Measurements from ENCODE around the gene FOXL3.
"Not testable (repeated sequence)": the region's sequence is repeated elsewhere in the genome, so short reads cannot be mapped to it uniquely, and the experiment has no call there.

Gene FOXL3
- 0 reads per million in 9 experiments for total RNA-seq

GRCh38 chr7:289756-290553 is at the start of gene FOXL3:
FOXL3 (plus strand) TSS chr7:290170; CDS start chr7:290170, 0 bp downstream.
- DNase-seq (no peak), ATAC-seq (replicated peaks) (no peak)
- Mint-ChIP-seq H3K4me3 (no peak within 1 kb of the TSS), H3K27ac (peak within 1 kb of the TSS in 1 of 2 donors; percentile 13), H3K27me3 (peaks cover 55 to 70% of the 10 kb centered on the region in 2 donors), H3K4me1 (ENCODE audit: low read depth in 2 of 2) (no peaks in the 10 kb centered on the region), H3K9me3 (no peaks in the 10 kb centered on the region), H3K36me3 (ENCODE audit: insufficient read depth) (no peaks in the 10 kb centered on the region)

DNA sequence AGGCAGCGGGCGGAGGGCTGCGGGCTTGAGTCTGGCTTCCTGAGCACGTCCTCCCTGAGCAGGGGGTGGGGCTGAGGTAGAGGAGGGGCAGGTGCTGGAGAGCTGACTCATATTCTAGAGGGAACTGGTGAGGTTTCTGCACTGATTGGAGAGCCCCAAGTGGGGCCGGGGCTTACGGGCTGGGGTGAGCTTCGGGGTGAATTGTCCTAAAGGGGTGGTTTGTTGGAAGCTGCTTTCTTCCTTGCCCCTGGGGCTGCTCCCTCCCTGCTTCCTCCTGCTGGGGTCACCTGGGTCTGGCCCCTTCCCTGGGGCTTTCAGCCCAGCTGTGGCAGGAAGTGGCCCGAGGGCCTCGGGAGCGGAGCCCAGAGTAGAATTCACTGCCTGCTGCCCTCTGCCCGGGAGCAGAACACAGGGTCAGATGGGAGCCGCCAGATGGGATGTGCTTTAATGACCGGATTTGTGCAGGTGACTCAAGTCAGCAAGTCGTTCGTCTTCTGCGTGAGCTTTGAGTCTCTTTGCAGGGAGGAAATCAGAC is 49.0 kb upstream of the FOXL3 start:
- H3K27me3 Mint-ChIP-seq: no peaks in the 10 kb centered on the region
- H3K9me3 Mint-ChIP-seq: no peaks in the 10 kb centered on the region
- H3K4me3 Mint-ChIP-seq: no peak overlapping the region
- no peak overlapping the region for H3K27ac Mint-ChIP-seq
- no peak for DNase-seq
- no peaks in the 10 kb centered on the region for H3K36me3 Mint-ChIP-seq (ENCODE audit: insufficient read depth)
- ATAC-seq (replicated peaks): no peak
- no peaks in the 10 kb centered on the region for H3K4me1 Mint-ChIP-seq (ENCODE audit: low read depth in 2 of 2)

DNA sequence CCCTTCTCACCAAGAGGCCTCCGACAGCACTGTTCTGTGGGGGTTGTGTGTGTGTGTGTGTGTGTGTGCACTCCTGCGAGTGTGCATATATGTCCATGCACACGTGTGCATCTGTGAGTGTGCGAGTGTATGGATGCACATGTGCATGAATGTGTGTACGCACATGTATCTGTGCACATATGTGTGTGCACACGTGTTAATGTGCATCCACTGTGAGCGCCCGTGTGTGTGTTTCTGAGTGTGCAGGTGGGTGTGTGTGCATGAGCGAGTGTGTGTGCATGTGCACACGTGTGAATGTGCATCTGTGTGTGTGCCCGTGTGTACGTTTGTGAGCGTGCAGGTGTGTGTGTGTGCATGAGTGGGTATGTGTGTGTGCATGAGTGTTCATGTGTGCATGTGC is 48.5 kb upstream of the FOXL3 start:
- ATAC-seq (replicated peaks) (no peak), DNase-seq (no peak)
- Mint-ChIP-seq H3K4me1 (ENCODE audit: low read depth in 2 of 2) (no peaks in the 10 kb centered on the region), H3K4me3 (no peak overlapping the region), H3K36me3 (ENCODE audit: insufficient read depth) (no peaks in the 10 kb centered on the region), H3K27me3 (no peaks in the 10 kb centered on the region), H3K9me3 (no peaks in the 10 kb centered on the region), H3K27ac (no peak overlapping the region)

GRCh38 chr7:242826-243579 is 47.0 kb upstream of the FOXL3 start:
- not testable (repeated sequence) for H3K4me1 Mint-ChIP-seq (ENCODE audit: low read depth in 2 of 2); H3K36me3 Mint-ChIP-seq (ENCODE audit: insufficient read depth); DNase-seq; H3K27me3 Mint-ChIP-seq; ATAC-seq (replicated peaks); H3K4me3 Mint-ChIP-seq; H3K27ac Mint-ChIP-seq; H3K9me3 Mint-ChIP-seq

DNA sequence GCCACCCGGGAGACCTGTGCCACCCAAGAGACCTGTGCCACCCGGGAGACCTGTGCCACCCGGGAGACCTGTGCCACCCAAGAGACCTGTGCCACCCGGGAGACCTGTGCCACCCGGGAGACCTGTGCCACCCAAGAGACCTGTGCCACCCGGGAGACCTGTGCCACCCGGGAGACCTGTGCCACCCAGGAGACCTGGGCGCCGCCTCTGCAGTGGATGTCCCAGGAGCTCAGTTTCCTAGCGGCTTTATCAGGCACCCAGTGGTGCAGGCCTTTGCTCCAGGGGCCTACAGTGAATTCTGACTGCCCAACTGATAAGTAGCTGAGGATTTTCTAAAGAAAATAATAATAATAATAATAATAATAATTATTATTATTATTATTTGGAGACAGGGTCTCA is 46.4 kb upstream of the FOXL3 start:
- not testable (repeated sequence) for H3K36me3 Mint-ChIP-seq (ENCODE audit: insufficient read depth); H3K27ac Mint-ChIP-seq; DNase-seq; H3K27me3 Mint-ChIP-seq; H3K9me3 Mint-ChIP-seq; ATAC-seq (replicated peaks); H3K4me1 Mint-ChIP-seq (ENCODE audit: low read depth in 2 of 2); H3K4me3 Mint-ChIP-seq

DNA sequence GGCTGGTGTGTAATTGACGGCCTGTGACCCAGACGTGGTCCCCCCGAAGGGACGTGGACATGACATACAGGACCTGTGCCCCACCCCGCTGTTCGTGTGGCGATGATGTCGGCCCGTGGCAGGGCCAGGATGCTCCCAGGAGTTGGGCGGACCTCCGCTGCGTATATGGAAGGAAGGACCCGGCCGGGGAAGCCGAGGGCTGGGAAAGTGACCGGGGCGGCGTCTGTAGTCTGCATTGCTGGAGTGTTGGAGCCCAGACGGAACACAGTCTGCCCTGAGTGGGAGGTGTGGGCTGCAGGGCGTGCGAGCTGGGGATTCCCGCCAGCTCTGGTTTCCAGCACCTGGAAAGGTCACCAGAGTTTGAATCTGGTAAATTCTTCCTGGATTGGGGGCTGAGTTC is 45.0 kb upstream of the FOXL3 start:
- Mint-ChIP-seq H3K27me3 (no peaks in the 10 kb centered on the region), H3K9me3 (no peaks in the 10 kb centered on the region), H3K36me3 (ENCODE audit: insufficient read depth) (no peaks in the 10 kb centered on the region), H3K4me3 (no peak overlapping the region), H3K27ac (no peak overlapping the region), H3K4me1 (ENCODE audit: low read depth in 2 of 2) (no peaks in the 10 kb centered on the region)
- ATAC-seq (replicated peaks): no peak
- no peak for DNase-seq

- H3K27ac Mint-ChIP-seq: no peak overlapping the region
- H3K27me3 Mint-ChIP-seq: no peaks in the 10 kb centered on the region
- H3K36me3 Mint-ChIP-seq (ENCODE audit: insufficient read depth): no peaks in the 10 kb centered on the region
- H3K4me3 Mint-ChIP-seq: no peak overlapping the region
- ATAC-seq (replicated peaks) (no peak), DNase-seq (no peak)
- H3K4me1 Mint-ChIP-seq (ENCODE audit: low read depth in 2 of 2): no peaks in the 10 kb centered on the region
- no peaks in the 10 kb centered on the region for H3K9me3 Mint-ChIP-seq
Measured at GRCh38 chr7:245574-246295, 44.2 kb upstream of the FOXL3 start.

- H3K27ac Mint-ChIP-seq: no peak overlapping the region
- H3K9me3 Mint-ChIP-seq: no peaks in the 10 kb centered on the region
Measured at GRCh38 chr7:246451-246850, 43.5 kb upstream of the FOXL3 start.

GRCh38 chr7:247181-247580 is 42.8 kb upstream of the FOXL3 start:
- no peak for DNase-seq
- Mint-ChIP-seq H3K27me3 (no peaks in the 10 kb centered on the region), H3K27ac (no peak overlapping the region), H3K36me3 (ENCODE audit: insufficient read depth) (no peaks in the 10 kb centered on the region), H3K9me3 (no peaks in the 10 kb centered on the region), H3K4me3 (no peak overlapping the region), H3K4me1 (ENCODE audit: low read depth in 2 of 2) (no peaks in the 10 kb centered on the region)
- ATAC-seq (replicated peaks): no peak

More at GRCh38 chr7:246451-246850, 43.5 kb upstream of the FOXL3 start:
- no peaks in the 10 kb centered on the region for H3K36me3 Mint-ChIP-seq (ENCODE audit: insufficient read depth)
- ATAC-seq (replicated peaks): no peak
- H3K4me3 Mint-ChIP-seq: no peak overlapping the region
- DNase-seq: no peak
- no peaks in the 10 kb centered on the region for H3K4me1 Mint-ChIP-seq (ENCODE audit: low read depth in 2 of 2)
- no peaks in the 10 kb centered on the region for H3K27me3 Mint-ChIP-seq

DNA sequence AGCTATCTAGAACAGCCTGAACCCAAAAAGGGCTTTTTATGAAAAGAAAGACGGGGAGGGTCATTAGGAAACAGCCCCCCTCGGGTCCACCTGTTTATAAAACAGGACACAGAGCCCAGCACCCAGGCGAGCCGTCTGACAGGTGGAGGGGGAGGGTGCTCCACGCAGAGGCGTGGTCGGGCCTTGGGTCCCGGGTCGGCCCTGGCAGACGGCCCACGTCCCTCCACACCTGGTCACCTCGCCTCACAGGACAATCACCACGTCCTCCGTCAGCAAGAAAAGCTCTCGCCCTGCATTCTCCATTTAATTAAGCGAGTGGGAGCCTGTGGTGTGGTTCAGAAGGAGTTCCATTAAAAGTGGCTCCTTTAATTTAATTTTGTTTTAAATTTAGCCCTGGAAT is 42.3 kb upstream of the FOXL3 start:
- Mint-ChIP-seq H3K36me3 (ENCODE audit: insufficient read depth) (no peaks in the 10 kb centered on the region), H3K27ac (no peak overlapping the region), H3K4me3 (no peak overlapping the region), H3K4me1 (ENCODE audit: low read depth in 2 of 2) (no peaks in the 10 kb centered on the region), H3K27me3 (no peaks in the 10 kb centered on the region), H3K9me3 (no peaks in the 10 kb centered on the region)
- DNase-seq (no peak), ATAC-seq (replicated peaks) (no peak)

DNA sequence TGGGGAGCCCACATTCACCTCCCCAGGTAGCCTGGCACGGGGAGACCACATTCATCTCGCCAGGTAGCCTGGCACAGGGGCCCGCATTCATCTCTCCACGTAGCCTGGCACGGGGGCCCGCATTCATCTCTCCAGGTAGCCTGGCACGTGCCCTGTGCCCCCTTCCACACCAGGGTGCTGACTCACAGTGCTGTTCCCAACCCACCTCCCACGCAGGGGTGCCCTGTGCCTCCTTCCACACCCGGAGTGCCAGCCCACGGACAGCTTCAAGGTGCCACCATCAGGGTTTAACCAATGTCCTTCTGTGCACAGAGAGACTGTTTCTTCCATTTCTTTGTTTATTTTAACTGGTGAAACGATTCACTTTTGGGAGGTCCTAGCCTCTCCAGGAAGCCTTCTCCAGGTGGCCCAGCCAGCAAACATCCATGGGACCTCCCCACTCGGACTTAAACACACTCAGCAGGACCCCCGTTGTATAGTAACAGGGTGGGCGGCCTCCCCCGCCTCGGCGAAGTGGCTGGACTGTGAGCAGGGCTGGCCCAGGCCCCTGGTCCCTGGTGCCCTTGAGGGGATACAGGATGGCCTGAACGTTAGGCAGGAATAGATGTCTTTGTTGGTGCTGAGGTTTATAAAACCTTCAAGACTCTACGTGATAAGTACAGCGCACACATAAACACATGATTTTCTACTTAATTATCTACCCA is 41.1 kb upstream of the FOXL3 start:
- no peak for DNase-seq
- Mint-ChIP-seq H3K9me3 (no peaks in the 10 kb centered on the region), H3K27ac (no peak overlapping the region), H3K4me1 (ENCODE audit: low read depth in 2 of 2) (no peaks in the 10 kb centered on the region), H3K36me3 (ENCODE audit: insufficient read depth) (no peaks in the 10 kb centered on the region), H3K4me3 (no peak overlapping the region), H3K27me3 (no peaks in the 10 kb centered on the region)
- ATAC-seq (replicated peaks): no peak

DNA sequence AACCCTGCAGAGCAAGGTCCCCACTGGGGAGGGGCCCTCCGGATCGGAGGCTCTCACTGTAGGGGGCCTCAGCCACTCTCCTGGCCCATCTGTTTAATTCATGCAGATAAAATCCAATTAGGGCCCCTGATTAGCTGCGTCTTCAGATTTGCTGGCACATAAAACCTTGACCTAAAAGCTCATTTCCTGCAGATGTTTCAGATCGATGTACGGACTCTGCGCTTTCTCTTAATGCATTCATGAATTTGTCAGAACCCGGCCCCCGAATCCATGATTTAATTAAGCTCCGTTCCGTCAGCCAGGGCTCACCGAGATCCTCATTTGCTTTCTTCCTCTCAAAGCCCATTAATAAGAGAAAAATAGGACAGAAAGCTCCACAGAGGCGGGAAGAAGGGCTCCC is 40.0 kb upstream of the FOXL3 start:
- no peaks in the 10 kb centered on the region for H3K4me1 Mint-ChIP-seq (ENCODE audit: low read depth in 2 of 2)
- H3K9me3 Mint-ChIP-seq: no peaks in the 10 kb centered on the region
- H3K27me3 Mint-ChIP-seq: peaks cover 0 to 4% of the 10 kb centered on the region in 2 donors
- no peak overlapping the region for H3K27ac Mint-ChIP-seq
- H3K4me3 Mint-ChIP-seq: no peak overlapping the region
- no peak for ATAC-seq (replicated peaks)
- DNase-seq: no peak
- H3K36me3 Mint-ChIP-seq (ENCODE audit: insufficient read depth): no peaks in the 10 kb centered on the region

DNA sequence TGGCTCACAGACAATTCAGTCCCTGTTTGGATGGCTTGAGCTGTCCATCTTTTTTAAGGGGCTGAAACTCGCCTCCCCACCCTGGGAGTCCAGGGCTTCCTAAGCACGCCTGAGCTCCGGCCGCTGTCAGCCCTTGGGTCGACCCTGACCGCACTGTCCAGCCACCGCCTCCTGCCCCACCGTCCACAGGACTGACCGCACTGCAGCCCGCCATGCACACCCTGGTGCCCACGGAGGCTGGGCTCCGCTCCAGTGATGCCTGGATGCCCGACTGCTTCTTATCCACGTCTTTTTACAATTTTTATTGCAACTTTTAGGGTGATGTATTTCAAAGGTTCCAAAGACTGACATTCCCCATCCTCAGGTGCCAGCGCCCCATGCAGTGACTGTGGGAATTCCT is 39.4 kb upstream of the FOXL3 start:
- Mint-ChIP-seq H3K27me3 (peaks cover 0 to 9% of the 10 kb centered on the region in 2 donors), H3K4me3 (no peak overlapping the region), H3K4me1 (ENCODE audit: low read depth in 2 of 2) (no peaks in the 10 kb centered on the region), H3K27ac (no peak overlapping the region), H3K9me3 (no peaks in the 10 kb centered on the region), H3K36me3 (ENCODE audit: insufficient read depth) (no peaks in the 10 kb centered on the region)
- no peak for DNase-seq
- no peak for ATAC-seq (replicated peaks)

All from effector memory CD8-positive, alpha-beta T cell (primary cell).